ENCODE data around the gene TMC3. TPM values are rescaled to one million over a fixed set of nuclear protein-coding genes. Genes with fewer than 3 reads are reported as not detected.
A peak's percentile ranks its signal among the peaks of the same experiment; 100 is the strongest.

The TMC3 gene
- not detected in 2 replicates for total RNA-seq (2014; rRNA removed; shearing (Covaris generic))

DNA sequence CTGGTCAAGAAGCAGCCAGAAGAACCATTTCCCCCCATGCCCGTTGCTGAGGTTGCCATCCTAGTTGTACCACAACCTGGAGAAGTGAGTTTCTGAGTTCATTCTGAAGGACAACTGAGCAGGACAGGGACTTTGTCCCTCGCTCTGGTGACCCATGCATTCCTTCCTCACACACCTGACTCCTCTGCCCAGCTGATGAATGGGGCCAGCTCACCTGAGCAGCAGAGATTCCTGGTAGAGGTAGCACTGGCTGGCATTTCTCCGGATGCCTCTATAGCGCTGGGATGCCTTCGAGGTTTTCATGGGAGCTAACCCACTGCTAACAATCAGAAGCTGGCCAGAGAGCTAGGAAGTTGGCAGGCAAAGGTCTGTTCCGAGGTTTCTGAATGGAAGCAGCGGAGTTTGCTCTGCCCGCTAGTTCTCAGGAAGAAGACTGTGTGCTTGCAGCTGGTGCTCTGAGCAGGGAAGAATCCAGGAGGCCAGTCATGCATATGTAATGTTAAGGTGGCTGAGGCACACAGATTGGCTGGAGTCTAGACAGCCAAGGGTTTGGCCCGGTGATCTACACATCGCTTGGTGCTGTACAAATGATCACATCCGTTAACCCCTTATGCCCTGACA lies at the start of gene TMC3:
TMC3 (minus strand) TSS at position 439 of the 621 bp plus-strand sequence; CDS start at position 303, 136 bp downstream.
- DNase-seq (ENCODE audit: low read depth): peak; percentile 30

DNA sequence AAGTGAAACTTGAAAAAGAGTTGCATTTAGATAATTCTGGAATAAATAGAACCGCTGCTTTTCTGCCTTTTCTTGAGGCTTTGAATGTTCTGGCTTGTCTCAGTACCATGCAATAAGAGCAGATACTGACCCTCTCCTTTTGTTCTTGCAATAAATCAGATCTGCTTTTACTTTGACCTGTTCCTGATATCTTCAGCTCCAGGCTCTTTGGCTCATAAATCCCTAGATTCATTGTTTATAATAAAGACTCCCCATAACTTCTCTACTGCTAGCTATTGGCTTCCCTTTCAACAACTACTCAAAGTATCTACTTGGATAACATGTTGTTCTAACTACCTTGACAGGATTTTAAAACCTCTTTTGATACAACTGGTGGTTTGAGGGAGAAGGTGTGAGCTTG lies 47.4 kb upstream of the TMC3 start:
- no peak for DNase-seq (ENCODE audit: low read depth)

DNA sequence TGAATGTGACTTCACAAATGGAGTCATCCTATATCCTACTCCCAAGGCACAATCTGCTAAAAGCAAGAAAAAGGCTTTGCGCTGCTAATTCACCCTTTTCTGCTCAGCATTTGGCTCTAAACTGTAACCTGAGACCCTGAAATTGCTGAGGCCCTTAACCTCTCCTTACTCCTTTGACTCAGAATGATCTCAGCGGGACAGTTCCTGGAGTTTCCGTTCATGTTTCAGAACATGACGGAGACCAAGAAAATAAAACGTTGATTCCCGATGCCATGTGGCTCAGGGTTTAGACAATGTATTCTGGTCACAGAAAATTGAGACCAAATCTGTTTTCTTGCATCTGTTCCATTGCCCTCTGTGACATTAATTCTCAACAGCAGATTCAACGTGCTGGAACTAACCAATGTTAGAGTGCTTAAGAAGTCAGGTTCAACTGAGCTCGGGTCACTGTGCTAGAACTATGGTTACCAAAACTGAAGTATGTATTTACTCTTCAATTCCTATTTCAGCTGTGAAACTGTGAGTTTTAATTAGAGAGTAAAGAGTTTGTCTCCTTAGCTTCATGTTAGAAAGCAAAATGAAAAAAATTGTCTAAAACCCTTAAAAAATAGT lies 45.4 kb upstream of the TMC3 start:
- DNase-seq (ENCODE audit: low read depth): peak; percentile 24

DNA sequence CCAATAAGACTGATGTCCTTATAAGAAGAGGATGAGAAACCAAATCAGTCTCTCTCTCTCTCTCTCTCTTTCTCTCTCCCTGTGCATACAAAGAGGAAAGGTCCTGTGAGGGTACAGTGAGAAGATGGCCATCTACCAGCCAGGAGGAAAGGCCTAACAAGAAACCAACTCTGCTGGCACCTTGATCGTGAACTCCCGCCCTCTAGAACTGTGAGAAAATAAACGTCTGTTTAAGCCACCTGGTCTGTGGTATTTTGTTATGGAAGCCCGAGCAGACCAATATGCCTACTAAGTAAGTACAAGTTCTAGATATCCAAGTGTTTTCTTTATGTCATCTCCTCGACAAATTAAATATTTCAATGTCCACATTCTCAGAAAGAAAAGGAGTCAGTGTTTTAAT lies 44.9 kb upstream of the TMC3 start:
- no peak for DNase-seq (ENCODE audit: low read depth)

DNA sequence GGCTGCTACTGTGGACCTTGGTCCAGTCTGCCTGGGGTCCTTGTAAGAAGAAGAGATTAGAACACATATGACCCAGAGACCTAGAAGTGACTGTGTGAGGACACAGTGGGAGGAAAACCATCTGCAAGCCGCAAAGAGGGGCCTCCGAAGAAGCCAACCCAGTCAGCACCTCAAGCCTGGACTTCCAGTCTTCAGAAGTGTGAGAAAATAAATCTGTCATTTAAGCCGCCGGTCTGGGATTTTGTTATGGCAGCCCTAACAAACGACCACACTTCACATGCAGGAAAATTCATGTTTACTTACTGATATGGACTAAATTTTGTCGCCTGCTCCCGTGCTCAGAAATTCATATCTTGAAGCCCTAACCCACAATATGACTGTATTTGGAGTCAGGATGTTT lies 44.4 kb upstream of the TMC3 start:
- DNase-seq (ENCODE audit: low read depth): no peak

DNA sequence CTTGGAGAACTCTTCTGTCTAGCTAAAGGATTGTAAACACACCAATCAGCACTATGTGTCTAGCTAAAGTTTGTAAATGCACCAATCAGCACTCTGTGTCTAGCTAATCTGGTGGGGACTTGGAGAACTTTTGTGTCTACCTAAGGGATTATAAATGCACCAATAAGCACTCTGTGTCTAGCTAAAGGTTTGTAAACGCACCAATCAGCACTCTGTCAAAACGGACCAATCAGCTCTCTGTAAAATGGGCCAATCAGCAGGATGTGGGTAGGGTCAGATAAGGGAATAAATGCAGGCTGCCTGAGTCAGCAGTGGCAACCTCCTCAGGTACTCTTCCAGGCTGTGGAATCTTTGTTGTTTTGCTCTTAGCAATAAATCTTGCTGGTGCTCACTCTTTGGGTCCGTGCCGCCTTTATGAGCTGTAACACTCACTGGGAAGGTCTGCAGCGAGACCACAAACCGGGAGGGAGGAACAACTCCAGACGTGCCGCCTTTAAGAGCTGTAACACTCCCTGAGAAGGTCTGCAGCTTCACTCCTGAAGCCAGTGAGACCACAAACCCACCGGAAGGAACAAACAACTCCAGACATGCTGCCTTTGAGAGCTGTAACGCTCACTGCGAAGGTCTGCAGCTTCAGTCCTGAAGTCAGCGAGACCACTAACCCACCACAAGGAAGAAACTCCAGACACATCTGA lies 40.4 kb upstream of the TMC3 start:
- DNase-seq (ENCODE audit: low read depth): peak; percentile 4

DNA sequence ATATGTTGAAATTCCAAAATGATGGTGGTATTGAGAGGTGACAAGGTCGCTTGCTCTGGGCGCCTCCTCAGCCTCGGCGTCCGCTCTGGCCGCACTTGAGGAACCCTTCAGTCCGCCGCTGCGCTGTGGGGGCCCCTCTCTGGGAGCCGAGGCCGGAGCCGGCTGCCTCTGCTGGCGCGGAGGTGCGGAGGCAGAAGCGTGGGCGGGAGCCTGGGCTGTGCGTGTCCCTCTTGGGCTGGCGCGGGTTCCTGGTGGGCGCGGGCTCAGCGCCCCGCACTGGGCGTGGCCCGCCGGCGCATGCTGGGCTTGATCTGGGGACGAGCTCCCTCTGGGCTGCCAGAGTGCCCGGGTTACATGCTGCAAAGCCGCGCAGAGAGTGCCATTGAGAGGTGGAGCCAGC lies 39.8 kb upstream of the TMC3 start:
- DNase-seq (ENCODE audit: low read depth): no peak

DNA sequence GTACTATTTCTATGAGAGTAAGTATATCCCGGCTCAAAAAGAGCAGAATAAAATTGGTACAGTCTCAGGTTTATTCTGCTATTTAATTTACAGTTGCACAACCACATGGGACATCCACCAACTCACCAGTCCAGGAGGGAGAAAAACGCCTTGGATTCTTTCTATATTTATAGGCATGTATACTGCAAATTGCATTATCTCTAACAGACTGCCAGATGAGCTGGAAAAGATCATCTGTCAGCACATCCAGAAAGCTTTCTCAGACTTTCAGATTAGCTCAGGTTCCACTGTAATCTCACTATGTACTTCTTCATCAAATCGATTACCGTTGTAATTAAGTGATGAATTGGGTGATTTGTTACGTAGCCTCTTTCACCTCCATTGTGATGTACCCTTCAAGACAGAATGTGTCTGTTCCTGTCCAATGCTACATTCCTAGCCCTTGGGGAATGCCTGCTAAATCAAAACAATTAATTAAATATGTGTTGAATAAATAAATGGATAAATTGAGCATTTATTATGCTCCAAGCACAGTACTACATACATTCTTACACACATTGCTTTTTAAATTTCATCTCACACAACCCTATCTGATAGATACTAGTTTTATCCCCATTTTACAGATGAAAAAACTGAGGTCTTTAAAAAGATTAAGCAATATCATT lies 38.1 kb upstream of the TMC3 start:
- DNase-seq (ENCODE audit: low read depth): no peak

DNA sequence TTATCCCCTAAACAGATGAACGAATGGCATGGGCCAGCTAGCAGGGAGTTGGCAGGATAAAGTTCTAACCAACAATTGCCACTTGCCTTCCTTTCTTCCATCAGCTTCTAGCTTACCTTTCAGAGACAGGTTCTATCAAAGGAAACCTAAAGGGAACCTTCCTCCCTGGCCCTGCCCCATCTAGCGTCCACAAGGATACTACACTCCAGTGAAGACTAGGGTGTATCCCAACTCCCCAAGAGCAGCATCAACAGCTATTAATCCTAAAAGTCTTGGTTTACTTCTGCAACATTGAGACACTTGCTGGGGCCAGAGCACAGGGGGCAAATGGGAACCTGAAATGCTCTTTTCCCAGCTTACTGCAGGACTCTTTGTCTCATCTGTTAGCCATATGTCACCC lies 37.0 kb upstream of the TMC3 start:
- DNase-seq (ENCODE audit: low read depth): no peak

DNA sequence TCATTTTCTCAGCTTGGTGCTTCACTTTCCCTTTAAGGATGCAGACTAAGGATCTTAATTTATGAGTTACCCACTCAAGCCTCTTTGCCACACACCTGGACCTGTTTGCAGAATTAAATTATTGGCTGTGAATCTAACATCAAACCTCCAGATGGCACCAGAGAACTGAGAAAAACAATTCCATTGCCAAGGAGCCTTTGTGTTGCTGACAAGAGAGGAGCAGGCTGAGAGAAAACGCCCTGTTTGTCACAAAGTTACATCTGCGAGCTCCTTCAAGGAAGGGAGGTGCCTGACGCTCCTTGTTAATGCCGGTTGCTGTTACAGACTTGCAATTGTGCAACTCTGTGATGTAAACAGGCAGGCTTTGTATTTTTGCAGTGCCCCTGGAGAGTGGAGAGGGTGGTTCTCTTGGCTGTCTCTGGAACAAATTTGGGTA lies 36.3 kb upstream of the TMC3 start:
- DNase-seq (ENCODE audit: low read depth): peak; percentile 60

DNA sequence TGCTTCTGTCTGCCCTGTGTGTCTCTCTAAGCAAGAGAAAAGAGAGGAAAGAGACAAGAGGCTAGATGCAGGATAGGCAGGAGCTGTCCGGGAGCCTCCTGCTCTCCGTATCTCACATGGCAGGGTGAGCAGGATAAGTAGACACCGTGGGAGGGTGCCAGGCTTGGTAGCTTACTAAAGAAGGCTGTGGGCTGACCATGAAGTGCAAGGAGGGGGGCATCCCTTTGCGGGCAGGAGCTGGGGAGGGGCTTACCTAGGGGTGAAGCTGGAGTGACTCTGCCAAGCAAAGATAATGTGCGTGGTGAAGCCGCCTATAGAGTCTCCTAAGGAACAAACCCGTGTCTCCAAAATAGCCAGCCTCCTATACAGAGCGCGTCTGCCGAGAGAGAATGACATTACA lies 33.7 kb upstream of the TMC3 start:
- DNase-seq (ENCODE audit: low read depth): no peak

DNA sequence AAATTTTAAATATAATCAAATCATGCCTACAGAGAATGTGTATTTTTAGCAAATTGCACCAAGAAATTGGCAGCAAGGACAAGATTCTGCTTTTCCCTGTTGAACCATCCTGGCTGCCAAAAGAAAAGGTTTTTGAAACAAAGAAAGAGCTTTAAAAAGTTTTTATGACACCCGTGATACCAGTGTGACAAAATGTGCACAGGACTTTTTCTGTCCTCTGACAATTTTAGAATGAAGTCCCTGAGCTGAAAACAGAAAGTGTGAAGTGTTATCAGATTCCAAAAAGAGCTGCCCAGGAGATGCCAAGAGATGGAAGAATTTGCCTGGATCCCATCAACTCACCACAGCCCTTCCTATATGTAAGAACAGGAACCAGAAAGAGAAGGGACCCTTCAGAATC lies 33.2 kb upstream of the TMC3 start:
- DNase-seq (ENCODE audit: low read depth): no peak

DNA sequence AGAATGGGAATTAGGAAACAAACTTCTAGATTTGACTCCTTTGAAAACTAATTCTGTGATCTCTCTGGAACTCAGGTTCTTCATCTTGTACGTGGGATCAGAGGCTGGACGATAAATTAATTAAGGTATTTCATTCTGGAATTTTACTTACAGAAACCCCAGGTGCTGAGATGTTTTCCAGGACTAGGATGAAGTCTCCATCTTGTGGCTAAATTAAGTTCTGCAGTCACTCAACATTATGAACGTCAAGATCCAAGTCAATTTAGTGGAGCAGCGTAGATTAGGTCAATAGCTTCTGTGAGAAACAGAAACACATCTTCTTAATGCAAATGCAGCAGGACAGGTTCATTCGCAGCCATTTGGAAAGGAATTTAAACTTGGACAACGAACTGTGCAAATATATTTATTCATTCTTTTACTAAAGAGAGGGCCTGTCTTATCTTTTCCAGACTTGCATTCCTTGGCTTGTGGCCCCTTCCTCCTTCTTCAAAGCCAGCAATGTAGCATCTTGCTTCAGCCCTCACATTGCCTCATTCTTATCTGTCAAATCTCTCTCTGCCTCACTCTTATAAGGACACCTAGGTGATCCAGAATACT lies 26.7 kb upstream of the TMC3 start:
- DNase-seq (ENCODE audit: low read depth): peak; percentile 37

DNA sequence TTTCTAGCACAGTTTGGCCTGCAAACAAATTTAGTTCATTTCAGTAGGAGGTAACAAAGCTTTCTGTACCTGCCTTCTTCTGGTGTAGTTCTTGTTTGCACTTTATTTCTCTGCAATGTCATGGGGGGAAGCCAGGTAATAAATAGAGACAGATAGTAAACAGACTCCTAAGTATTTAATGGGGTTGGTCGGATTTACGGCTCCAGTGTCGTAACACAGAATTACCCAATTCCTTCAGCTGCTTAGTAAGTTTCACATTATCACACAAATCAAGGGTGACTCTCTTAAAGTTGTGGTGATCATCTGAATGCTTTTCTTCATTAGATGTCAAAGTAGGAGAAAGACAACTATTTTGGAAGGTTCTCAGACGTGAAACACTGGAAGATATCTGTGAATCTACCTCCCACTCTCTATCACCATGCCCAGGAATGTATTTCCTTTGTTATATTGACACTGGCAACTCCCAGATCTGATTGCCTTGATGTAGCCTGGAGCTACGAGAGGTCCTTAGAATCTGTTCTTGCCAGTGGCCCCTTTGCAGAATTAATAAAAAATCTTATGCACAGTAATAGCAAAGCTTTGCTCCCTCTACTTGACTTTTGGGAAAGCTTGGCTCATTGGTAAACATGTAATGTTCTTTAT lies 25.0 kb upstream of the TMC3 start:
- DNase-seq (ENCODE audit: low read depth): no peak

DNA sequence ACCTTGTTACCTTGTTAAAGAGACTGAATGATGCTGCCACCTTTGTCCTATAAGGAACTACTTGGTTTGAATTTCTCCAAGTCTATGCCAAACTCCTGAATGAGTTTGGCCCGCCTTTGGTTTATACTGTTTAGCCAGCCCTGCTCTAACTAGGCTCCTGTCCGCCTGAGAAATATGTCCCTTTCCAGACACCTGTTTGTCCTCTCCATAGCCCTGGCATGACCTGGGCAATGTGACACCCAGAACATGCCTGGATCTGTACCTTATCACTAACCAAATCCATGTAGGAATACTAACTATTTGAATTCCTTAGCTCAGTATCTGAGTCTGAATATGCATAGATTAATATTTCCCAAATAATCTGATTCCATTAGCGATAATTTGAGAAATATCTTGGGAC lies 24.4 kb upstream of the TMC3 start:
- no peak for DNase-seq (ENCODE audit: low read depth)

DNA sequence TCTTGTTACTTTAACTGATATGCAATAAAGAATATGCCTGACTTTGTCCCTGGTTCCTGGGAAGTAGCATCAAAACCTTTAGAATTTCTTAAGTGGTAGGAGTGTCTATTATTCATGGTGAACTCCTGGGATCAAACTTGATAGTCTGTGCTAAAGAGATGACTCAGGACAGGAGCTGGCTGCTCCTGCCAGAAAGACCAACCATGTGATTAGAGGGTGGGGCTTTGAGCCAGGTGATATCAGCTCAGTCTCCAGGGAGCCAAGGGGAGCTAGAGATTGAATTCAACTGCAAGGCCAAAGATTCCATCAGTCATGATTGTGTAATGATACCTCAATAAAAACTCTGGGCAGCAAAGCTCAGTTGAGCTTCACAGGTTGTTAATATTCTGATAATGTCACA lies 20.6 kb upstream of the TMC3 start:
- DNase-seq (ENCODE audit: low read depth): no peak

DNA sequence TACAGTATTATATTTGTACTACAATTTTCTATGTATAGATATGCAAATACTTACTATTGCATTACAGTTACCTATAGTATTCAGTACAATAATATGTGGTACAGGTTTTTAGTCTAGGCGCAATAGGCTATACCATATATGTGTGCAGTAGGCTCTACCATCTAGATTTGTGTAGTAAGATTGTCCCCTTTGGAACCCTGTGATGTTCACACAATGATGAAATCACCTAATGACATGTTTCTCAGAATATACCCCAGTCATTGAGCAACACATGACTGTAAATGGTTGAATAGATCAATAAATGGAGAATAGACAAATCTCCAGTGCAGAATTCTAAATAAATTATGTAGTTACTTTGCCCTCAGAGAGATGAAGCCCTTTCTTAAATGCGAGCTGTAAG lies 17.6 kb upstream of the TMC3 start:
- no peak for DNase-seq (ENCODE audit: low read depth)

DNA sequence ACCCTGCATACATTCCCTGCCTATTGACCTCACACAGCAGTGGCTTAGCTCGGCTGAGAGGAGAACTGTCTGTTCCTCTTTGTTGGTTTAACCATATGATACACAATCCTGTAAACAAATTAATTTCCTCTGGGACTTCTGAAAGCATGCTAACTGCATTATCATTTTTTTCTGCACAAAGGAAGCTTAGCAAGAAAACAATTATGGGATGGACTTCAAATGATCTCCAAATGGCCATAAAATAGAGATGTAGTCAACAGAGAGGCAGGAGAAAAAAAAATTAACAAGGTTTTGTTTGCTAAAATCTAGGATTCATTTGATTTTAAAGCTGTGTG lies 14.4 kb upstream of the TMC3 start:
- DNase-seq (ENCODE audit: low read depth): no peak

DNA sequence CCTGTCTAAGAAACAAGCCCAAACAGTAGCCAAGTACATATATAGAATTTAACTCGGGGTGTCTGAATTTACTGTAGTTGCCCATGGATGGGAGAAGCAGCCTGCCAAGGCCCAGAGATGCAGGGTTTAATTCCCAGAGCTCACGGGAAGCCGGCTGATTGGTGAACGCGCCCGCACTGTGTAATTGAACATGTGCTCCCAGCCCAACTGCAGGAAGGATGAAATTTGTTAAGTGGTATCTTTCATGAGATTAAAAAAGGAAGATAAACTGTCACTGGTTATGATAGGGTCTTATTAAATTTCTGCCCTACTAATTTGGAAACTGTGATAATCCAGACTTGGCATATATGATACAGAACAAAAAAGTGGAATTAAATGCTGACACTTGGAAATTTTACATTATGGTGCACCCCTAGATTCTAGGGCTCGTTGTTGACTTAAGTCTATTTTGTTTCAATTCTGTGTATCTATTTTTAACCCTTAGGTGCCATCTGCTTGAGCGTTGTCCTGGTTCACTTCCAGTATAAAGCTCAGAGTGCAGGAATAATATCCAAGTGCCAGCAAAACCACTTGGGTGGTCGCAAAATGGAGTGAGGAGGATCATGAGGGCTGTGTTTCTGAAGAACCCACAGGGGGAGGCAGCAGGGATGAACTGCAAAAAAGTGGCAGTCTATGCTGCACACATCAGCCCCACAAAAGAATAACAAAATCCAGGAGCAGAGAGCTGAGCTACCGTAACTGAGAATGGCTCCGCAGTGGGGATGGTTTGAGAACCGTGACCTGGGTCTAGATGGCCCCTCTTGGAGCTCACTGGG lies 13.8 kb upstream of the TMC3 start:
- DNase-seq (ENCODE audit: low read depth): no peak

DNA sequence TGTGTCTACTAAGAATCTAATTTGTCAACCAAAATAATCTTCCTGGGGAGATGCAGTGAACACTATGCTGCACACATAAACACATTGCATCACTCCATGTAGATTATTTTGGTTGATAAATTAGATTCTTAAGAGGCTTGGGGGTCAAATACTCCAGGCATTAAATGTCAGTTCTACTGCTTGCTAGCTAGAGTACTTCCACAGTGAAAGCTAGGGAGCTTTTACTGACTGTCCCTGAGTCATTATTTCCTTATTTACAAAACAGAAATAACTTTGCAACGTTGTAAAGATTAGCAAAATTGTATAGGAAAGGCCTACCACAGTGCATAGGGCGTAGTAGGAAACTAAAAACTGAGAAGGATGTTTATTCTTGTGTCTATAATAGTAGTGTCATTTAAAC lies 12.9 kb upstream of the TMC3 start:
- no peak for DNase-seq (ENCODE audit: low read depth)

DNA sequence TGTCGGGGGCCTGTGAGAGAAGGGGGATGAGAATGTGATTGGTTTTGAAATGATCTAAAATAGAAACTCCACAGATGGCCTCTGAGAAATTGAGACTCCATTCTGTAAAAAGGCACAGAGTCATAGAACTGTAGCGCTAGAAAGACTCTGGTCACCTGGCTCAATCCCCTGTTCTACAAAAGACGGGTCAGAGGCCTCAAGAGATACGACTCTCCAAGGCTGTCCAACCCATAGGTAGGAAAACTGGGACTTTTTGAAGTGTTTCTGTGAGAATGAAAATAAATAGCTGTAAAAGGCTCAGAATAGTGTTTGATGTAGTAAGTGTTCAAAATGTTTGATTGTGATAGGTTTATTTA lies 11.7 kb upstream of the TMC3 start:
- no peak for DNase-seq (ENCODE audit: low read depth)

All from M059J (cell line).